HG03520 (cell line): ENCODE data around the gene CDC14A.

Experiments used
- ATAC-seq: cut with Tn5 transposase; IDR thresholded peaks from one replicate; pipeline ENCODE4 v1.9.1; 2021; ENCODE audit warnings: mild to moderate bottlenecking, moderate library complexity; ENCODE audit not compliant: unreplicated experiment

Gene CDC14A

GRCh38 chr1:100479620-100480338, 127.5 kb downstream of the CDC14A start:
- no peak for ATAC-seq

- no peak for ATAC-seq
Measured at GRCh38 chr1:100481303-100481702, 129.0 kb downstream of the CDC14A start.

GRCh38 chr1:100482167-100482566, 129.9 kb downstream of the CDC14A start:
- ATAC-seq, result no peak

- ATAC-seq, result no peak
Measured at GRCh38 chr1:100482748-100483147, 130.4 kb downstream of the CDC14A start.

GRCh38 chr1:100483230-100483629, 130.9 kb downstream of the CDC14A start:
- no peak for ATAC-seq

GRCh38 chr1:100485855-100486258, 133.6 kb downstream of the CDC14A start:
- ATAC-seq, result no peak

- ATAC-seq, result no peak
Measured at GRCh38 chr1:100494393-100495084, 142.2 kb downstream of the CDC14A start.

- no peak for ATAC-seq
Measured at GRCh38 chr1:100496896-100497295, 144.6 kb downstream of the CDC14A start.

GRCh38 chr1:100497796-100498195, 145.5 kb downstream of the CDC14A start:
- ATAC-seq, result no peak

GRCh38 chr1:100499194-100499811, 147.0 kb downstream of the CDC14A start:
- ATAC-seq, result no peak

- ATAC-seq, result no peak
Measured at GRCh38 chr1:100502052-100502792, 149.9 kb downstream of the CDC14A start.

- no peak for ATAC-seq
Measured at GRCh38 chr1:100506217-100506616, 153.9 kb downstream of the CDC14A start.

GRCh38 chr1:100510451-100510850, 158.1 kb downstream of the CDC14A start:
- ATAC-seq, result no peak

- ATAC-seq, result no peak
Measured at GRCh38 chr1:100511058-100511457, 158.8 kb downstream of the CDC14A start.

GRCh38 chr1:100511773-100512172, 159.5 kb downstream of the CDC14A start:
- no peak for ATAC-seq

GRCh38 chr1:100512803-100513352, 160.6 kb downstream of the CDC14A start:
- no peak for ATAC-seq

GRCh38 chr1:100516857-100517256, 164.6 kb downstream of the CDC14A start:
- ATAC-seq, result no peak

- no peak for ATAC-seq
Measured at GRCh38 chr1:100517515-100517914, 165.2 kb downstream of the CDC14A start.

GRCh38 chr1:100518023-100518422, 165.7 kb downstream of the CDC14A start:
- no peak for ATAC-seq

- peak; percentile 94 for ATAC-seq
Measured at GRCh38 chr1:100523038-100523652, 170.8 kb downstream of the CDC14A start.

GRCh38 chr1:100524355-100524754, 172.0 kb downstream of the CDC14A start:
- no peak for ATAC-seq
